ENCODE data around the gene POU6F1. TPM values are rescaled to one million over a fixed set of nuclear protein-coding genes. Genes with fewer than 3 reads are reported as not detected.

Gene POU6F1
- total RNA-seq, 1 donor from 2014 or later: 12.4 TPM

- no peak for DNase-seq (ENCODE audit: low spot score)
Measured at GRCh38 chr12:51198568-51199365, 19.1 kb downstream of the POU6F1 start.

- no peak for DNase-seq (ENCODE audit: low spot score)
Measured at GRCh38 chr12:51197736-51198567, 19.9 kb downstream of the POU6F1 start.

GRCh38 chr12:51196547-51196946, 21.3 kb downstream of the POU6F1 start:
- no peak for DNase-seq (ENCODE audit: low spot score)

- DNase-seq (ENCODE audit: low spot score): no peak
Measured at GRCh38 chr12:51195841-51196240, 22.0 kb downstream of the POU6F1 start.

GRCh38 chr12:51192284-51192671, 25.6 kb downstream of the POU6F1 start:
- DNase-seq (ENCODE audit: low spot score): no peak

GRCh38 chr12:51191516-51192283, 26.2 kb downstream of the POU6F1 start:
- no peak for DNase-seq (ENCODE audit: low spot score)

- no peak for DNase-seq (ENCODE audit: low spot score)
Measured at GRCh38 chr12:51190820-51191219, 27.0 kb downstream of the POU6F1 start.

GRCh38 chr12:51189790-51190355, 28.0 kb downstream of the POU6F1 start:
- no peak for DNase-seq (ENCODE audit: low spot score)

- no peak for DNase-seq (ENCODE audit: low spot score)
Measured at GRCh38 chr12:51188359-51189051, 29.4 kb downstream of the POU6F1 start.

GRCh38 chr12:51187370-51187987, 30.4 kb downstream of the POU6F1 start:
- DNase-seq (ENCODE audit: low spot score): no peak

- DNase-seq (ENCODE audit: low spot score): no peak
Measured at GRCh38 chr12:51186465-51187085, 31.3 kb downstream of the POU6F1 start.

GRCh38 chr12:51185171-51185717, 32.6 kb downstream of the POU6F1 start:
- no peak for DNase-seq (ENCODE audit: low spot score)

- peak; percentile 29 for DNase-seq (ENCODE audit: low spot score)
Measured at GRCh38 chr12:51183816-51184215, 34.0 kb downstream of the POU6F1 start.

- no peak for DNase-seq (ENCODE audit: low spot score)
Measured at GRCh38 chr12:51183349-51183748, 34.5 kb downstream of the POU6F1 start.

GRCh38 chr12:51181558-51181957, 36.3 kb downstream of the POU6F1 start:
- DNase-seq (ENCODE audit: low spot score): no peak

- DNase-seq (ENCODE audit: low spot score): no peak
Measured at GRCh38 chr12:51177897-51178296, 40.0 kb downstream of the POU6F1 start.

- DNase-seq (ENCODE audit: low spot score): no peak
Measured at GRCh38 chr12:51174501-51174900, 43.4 kb downstream of the POU6F1 start.

GRCh38 chr12:51172515-51173431, 45.1 kb downstream of the POU6F1 start, which contains the start of gene TFCP2:
Gene TFCP2 (minus strand): TSS chr12:51173135. CDS start chr12:51172422, 713 bp downstream.
- peak; percentile 97 for DNase-seq (ENCODE audit: low spot score)
